Prostate gland (tissue), 2 donors: Measurements from ENCODE around the gene SEPTIN5.

ENCODE experiments used
- POLR2A ChIP-seq: fragments of 450-650 bp; IDR thresholded peaks from one replicate; pipeline ENCODE4 v1.6.1; 2016; ENCODE audit warnings: antibody characterized with exemption, mild to moderate bottlenecking
- POLR2AphosphoS5 ChIP-seq: sonication (generic); formaldehyde crosslinking; IDR thresholded peaks from one replicate; pipeline ENCODE4 v1.6.1; 2017; ENCODE audit warnings: antibody characterized with exemption
- TF ChIP-seq, protein P1 (sequence below), 4 experiments: fragments of 200-600 bp in 2 of 4; fragments of 450-650 bp in 2 of 4; sonication (generic) in 2 of 4; IDR thresholded peaks; 1 replicate in 3 of 4; 2 replicates in 1 of 4; pipeline ENCODE4 v1.5.1; 2016 to 2019; ENCODE audit warnings: antibody characterized with exemption in 4 of 4, mild to moderate bottlenecking in 2 of 4, moderate library complexity in 2 of 4

DNA sequence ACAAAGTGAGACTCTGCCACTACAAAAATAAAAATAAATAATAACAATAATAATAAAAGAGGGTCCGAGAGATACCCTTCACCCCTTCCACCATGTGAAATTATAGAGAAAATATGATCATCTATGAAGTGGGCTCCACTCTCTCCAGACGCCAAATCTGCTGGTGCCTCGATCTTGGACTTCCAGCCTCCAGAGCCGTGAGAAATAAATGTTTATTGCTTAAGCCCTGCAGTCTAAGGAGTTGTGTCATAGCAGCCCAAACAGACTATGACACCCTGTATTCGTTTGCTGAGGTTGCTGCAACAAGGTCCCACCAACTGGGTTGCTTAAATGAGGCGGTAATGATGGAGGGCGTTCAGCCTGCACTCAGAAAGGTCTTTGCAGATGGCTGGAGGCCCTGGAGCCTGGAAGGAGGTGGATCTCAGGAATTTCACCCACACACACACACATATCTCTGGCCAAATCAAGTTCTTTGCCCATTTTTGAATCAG, 7.6 kb upstream of the SEPTIN5 start:
- TF ChIP-seq, protein P1, sequence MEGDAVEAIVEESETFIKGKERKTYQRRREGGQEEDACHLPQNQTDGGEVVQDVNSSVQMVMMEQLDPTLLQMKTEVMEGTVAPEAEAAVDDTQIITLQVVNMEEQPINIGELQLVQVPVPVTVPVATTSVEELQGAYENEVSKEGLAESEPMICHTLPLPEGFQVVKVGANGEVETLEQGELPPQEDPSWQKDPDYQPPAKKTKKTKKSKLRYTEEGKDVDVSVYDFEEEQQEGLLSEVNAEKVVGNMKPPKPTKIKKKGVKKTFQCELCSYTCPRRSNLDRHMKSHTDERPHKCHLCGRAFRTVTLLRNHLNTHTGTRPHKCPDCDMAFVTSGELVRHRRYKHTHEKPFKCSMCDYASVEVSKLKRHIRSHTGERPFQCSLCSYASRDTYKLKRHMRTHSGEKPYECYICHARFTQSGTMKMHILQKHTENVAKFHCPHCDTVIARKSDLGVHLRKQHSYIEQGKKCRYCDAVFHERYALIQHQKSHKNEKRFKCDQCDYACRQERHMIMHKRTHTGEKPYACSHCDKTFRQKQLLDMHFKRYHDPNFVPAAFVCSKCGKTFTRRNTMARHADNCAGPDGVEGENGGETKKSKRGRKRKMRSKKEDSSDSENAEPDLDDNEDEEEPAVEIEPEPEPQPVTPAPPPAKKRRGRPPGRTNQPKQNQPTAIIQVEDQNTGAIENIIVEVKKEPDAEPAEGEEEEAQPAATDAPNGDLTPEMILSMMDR (IDR thresholded peaks at IDR 0.05), result no peak
- TF ChIP-seq POLR2A (no peak), POLR2AphosphoS5 (no peak)
